Esophagus muscularis mucosa (tissue), 4 donors: Measurements from ENCODE around the gene TULP3. TPM values are rescaled to one million over a fixed set of nuclear protein-coding genes. Genes with fewer than 3 reads are reported as not detected.
"Not testable (repeated sequence)": the region's sequence is repeated elsewhere in the genome, so short reads cannot be mapped to it uniquely, and the experiment has no call there.

Experiments used
- DNase-seq: peaks from one replicate; pipeline ENCODE4 v3.0.0-alpha.2; 2017; ENCODE audit errors: extremely low spot score
- H3K27ac ChIP-seq, 4 donors: fragments of 200-600 bp; sonication (generic); replicated peaks in 1 of 4; 1 replicate in 3 of 4; 2 replicates in 1 of 4; pipeline ENCODE4 v1.5.1; 2016 to 2019; ENCODE audit warnings: mild to moderate bottlenecking in 1 of 4
- H3K27me3 ChIP-seq, 4 donors: fragments of 200-600 bp; sonication (generic); one replicate each; pipeline versions ENCODE4 v1.5.1 to v1.6.0; 2016 to 2019
- H3K36me3 ChIP-seq, 4 donors: fragments of 200-600 bp; sonication (generic); one replicate each; pipeline ENCODE4 v1.5.1; 2016 to 2019
- H3K4me1 ChIP-seq, 4 donors: fragments of 200-600 bp; sonication (generic); one replicate each; pipeline ENCODE4 v1.5.1; 2016 to 2019
- H3K4me3 ChIP-seq, 4 donors: fragments of 200-600 bp; sonication (generic); 1 replicate in 2 of 4; 2 replicates in 2 of 4; pipeline ENCODE4 v1.5.1; 2016 to 2019; ENCODE audit warnings: mild to moderate bottlenecking in 4 of 4, moderate library complexity in 1 of 4
- H3K9me3 ChIP-seq, 4 donors: fragments of 200-600 bp; sonication (generic); 1 replicate in 3 of 4; 2 replicates in 1 of 4; pipeline ENCODE4 v1.5.1; 2016 to 2019
- EP300 ChIP-seq: sonication (generic); formaldehyde crosslinking; IDR thresholded peaks from one replicate; pipeline ENCODE4 v1.6.1; 2017; ENCODE audit warnings: antibody characterized with exemption
- POLR2A ChIP-seq: fragments of 450-650 bp; IDR thresholded peaks from one replicate; pipeline ENCODE4 v1.6.1; 2017; ENCODE audit warnings: antibody characterized with exemption, moderate library complexity, mild to moderate bottlenecking, low read depth
- POLR2AphosphoS5 ChIP-seq, 2 donors: sonication (generic); formaldehyde crosslinking; IDR thresholded peaks; one replicate each; pipeline ENCODE4 v1.6.1; 2017; ENCODE audit warnings: antibody characterized with exemption in 2 of 2
- WGBS: methylation state at CpG from one replicate; pipeline ENCODE4 v1.1.5; 2018; 5-methylcytosine and 5-hydroxymethylcytosine counted together
- intact Hi-C: fragments of 100-400 bp; cut with DNase I; formaldehyde crosslinking; loops from one replicate; pipeline ENCODE4 v1.15.1; 2023
- total RNA-seq, 4 donors: library from RNA; depleted of rRNA; stranded (reverse); fragments of >200 nt; gene quantifications; one replicate each; pipeline versions ENCODE4 v1.1.0 to v1.2.1, GENCODE V29; 2016
- TF ChIP-seq, protein P1 (sequence below), 3 experiments: fragments of 200-600 bp in 2 of 3; fragments of 450-650 bp in 1 of 3; sonication (generic) in 2 of 3; IDR thresholded peaks; one replicate each; pipeline ENCODE4 v1.5.1; 2017 to 2019; ENCODE audit warnings: antibody characterized with exemption in 3 of 3, mild to moderate bottlenecking in 2 of 3, moderate library complexity in 1 of 3

TULP3 gene
- total RNA-seq, 4 donors from 2014 or later: 19.1 to 35.7 (median 27.4) TPM

DNA sequence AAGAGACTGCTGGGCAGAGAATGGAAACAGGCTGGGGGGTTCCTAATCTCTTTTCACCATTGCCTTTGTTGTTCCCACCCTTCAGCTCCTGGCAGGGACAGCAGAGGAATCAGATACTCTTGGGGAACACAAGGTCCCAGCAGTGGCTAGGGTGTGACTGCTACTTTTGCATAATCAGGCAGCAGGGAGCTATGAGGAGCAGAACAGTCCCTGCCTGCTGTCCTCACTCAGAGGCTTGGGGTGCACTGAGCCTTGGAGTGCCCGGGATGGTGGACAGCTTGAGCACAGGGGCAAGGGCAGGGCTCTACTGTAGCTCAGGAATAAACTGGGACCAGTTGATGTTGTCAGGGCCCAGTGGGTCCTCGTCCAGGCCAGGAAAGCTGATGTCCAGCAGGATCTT, 32.4 kb upstream of the TULP3 start:
- Histone ChIP-seq H3K9me3 (no peaks in the 10 kb centered on the region), H3K4me3 (no peak overlapping the region), H3K27me3 (no peaks in the 10 kb centered on the region), H3K36me3 (peaks cover 0 to 11% (median 9%) of the 10 kb centered on the region in 4 donors), H3K27ac (no peak overlapping the region), H3K4me1 (peaks cover 0 to 8% (median 3%) of the 10 kb centered on the region in 4 donors)
- no peak for DNase-seq
- no peak for TF ChIP-seq EP300
- TF ChIP-seq, protein P1, sequence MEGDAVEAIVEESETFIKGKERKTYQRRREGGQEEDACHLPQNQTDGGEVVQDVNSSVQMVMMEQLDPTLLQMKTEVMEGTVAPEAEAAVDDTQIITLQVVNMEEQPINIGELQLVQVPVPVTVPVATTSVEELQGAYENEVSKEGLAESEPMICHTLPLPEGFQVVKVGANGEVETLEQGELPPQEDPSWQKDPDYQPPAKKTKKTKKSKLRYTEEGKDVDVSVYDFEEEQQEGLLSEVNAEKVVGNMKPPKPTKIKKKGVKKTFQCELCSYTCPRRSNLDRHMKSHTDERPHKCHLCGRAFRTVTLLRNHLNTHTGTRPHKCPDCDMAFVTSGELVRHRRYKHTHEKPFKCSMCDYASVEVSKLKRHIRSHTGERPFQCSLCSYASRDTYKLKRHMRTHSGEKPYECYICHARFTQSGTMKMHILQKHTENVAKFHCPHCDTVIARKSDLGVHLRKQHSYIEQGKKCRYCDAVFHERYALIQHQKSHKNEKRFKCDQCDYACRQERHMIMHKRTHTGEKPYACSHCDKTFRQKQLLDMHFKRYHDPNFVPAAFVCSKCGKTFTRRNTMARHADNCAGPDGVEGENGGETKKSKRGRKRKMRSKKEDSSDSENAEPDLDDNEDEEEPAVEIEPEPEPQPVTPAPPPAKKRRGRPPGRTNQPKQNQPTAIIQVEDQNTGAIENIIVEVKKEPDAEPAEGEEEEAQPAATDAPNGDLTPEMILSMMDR (IDR thresholded peaks at IDR 0.05): no peak
- no peak for TF ChIP-seq POLR2A
- TF ChIP-seq POLR2AphosphoS5 (IDR thresholded peaks at IDR 0.05): no peak
- intact Hi-C loops: loop anchor here (10.0 kb wide), 1 partner anchor 86 kb away; no protein-coding TSS in a partner anchor
- 80% methylated on average over 2 of the region's 2 CpGs for WGBS

DNA sequence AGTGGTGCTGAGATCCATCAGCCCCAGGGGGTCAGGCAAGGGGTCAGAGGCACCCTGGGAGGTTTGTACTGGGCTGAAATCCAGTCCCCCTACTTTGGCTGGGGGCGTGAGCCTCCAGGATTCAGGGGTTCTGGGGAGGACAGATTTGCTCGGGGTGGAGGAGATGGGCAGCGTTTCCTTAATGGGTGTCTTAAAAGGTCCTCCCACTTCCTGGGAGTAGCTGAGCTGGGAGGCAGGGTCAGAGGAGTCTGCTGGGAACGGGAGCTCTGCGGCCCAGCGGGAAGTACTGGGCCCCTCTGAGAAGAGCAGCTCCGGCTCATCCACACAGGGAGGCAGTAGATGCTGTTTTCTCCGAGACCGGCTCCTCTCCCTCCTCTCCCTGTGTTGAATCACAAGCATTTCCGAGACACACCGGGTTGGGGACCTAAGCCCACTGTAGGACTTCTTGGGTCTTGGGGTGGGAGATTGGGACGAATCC, 31.7 kb upstream of the TULP3 start:
- intact Hi-C loops: loop anchor here (10.0 kb wide), 1 partner anchor 86 kb away; no protein-coding TSS in a partner anchor
- WGBS: 72% methylated on average over 12 of the region's 12 CpGs
- Histone ChIP-seq H3K27me3 (no peaks in the 10 kb centered on the region), H3K4me1 (peaks cover 0 to 2% (median 0%) of the 10 kb centered on the region in 4 donors), H3K9me3 (no peaks in the 10 kb centered on the region), H3K27ac (peak overlapping the region in 1 of 4 donors; percentile 42), H3K36me3 (peaks cover 0 to 11% (median 9%) of the 10 kb centered on the region in 4 donors), H3K4me3 (no peak overlapping the region)
- no peak for DNase-seq
- TF ChIP-seq, protein P1 (IDR thresholded peaks at IDR 0.05): no peak
- TF ChIP-seq POLR2A (no peak), EP300 (no peak), POLR2AphosphoS5 (IDR thresholded peaks at IDR 0.05) (no peak)

DNA sequence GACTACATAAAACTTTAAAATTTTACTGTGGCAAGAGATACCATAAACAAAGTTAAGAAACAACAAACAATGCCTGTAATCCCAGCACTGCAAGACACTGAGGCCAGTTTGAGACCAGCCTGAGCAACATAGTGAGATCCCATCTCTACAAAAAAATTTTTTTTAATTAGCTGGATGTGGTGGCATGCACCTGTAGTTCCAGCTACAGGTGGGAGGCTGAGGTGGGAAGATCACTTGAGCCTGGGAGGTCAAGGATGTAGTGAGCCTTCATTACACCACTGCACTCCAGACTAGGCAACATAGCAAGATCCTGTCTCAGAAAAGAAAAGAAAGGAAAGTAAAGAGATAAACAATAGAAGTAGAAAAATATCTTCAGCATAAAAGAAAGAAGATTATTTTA, 30.5 kb upstream of the TULP3 start:
- H3K9me3 ChIP-seq: no peaks in the 10 kb centered on the region
- TF ChIP-seq, protein P1 (IDR thresholded peaks at IDR 0.05): no peak
- no peak for TF ChIP-seq EP300
- TF ChIP-seq POLR2A: no peak
- DNase-seq: no peak
- H3K27ac ChIP-seq: no peak overlapping the region
- H3K36me3 ChIP-seq: peaks cover 0 to 11% (median 9%) of the 10 kb centered on the region in 4 donors
- intact Hi-C loops: no loop called here
- no peaks in the 10 kb centered on the region for H3K27me3 ChIP-seq
- H3K4me3 ChIP-seq: no peak overlapping the region
- no peaks in the 10 kb centered on the region for H3K4me1 ChIP-seq

DNA sequence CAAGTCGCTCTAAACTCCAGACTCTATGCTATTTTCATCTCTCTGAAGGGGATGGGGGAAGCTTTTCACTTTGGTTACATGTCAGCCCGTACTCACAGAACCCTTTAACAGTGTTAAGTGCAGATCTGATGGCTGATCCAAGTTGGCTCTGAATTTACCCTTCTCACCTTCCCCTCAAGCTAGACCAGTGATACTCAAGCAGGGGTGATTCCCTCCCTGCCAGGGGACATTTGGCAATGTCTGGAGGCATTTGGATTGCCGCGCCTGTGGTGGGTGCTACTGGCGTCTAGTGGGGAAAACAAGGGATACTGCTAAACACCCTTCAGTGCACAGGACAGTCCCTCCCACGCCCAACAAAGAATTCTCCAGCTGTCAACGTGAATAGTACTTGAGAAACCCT, 27.8 kb upstream of the TULP3 start:
- H3K27me3 ChIP-seq: no peaks in the 10 kb centered on the region
- TF ChIP-seq POLR2AphosphoS5 (IDR thresholded peaks at IDR 0.05): no peak
- no peak for TF ChIP-seq EP300
- TF ChIP-seq, protein P1 (IDR thresholded peaks at IDR 0.05): no peak
- TF ChIP-seq POLR2A: no peak
- DNase-seq: no peak
- WGBS: 95% methylated on average over 7 of the region's 7 CpGs
- no peak overlapping the region for H3K27ac ChIP-seq
- H3K4me3 ChIP-seq: no peak overlapping the region
- no peaks in the 10 kb centered on the region for H3K9me3 ChIP-seq
- no peaks in the 10 kb centered on the region for H3K4me1 ChIP-seq
- H3K36me3 ChIP-seq: peaks cover 0 to 7% (median 1%) of the 10 kb centered on the region in 4 donors
- intact Hi-C loops: no loop called here

DNA sequence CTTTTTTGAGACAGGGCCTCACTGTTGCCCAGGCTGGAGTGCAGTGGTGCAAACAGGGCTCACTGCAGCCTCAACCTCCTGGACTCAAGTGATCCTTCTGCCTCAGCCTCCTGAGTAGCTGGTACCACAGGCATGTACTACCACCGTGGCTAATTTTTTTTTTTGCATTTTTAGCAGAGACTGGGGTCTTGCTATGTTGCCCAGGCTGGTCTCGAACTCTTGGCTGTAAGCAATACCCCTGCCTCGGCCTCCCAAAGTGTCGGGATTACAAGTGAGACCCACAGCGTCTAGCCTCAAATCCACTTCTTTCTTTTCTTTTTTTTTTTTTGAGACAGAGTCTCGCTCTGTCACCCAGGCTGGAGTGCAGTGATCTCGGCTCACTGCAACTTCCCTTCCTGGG, 27.3 kb upstream of the TULP3 start:
- 96% methylated on average over 7 of the region's 7 CpGs for WGBS
- H3K36me3 ChIP-seq, DNase-seq, H3K27me3 ChIP-seq, H3K4me1 ChIP-seq, H3K9me3 ChIP-seq, H3K4me3 ChIP-seq, H3K27ac ChIP-seq, intact Hi-C loops: not testable (repeated sequence)
